ENCODE results near the gene ZNF48.
"Not testable (repeated sequence)": the region's sequence is repeated elsewhere in the genome, so short reads cannot be mapped to it uniquely, and the experiment has no call there.

DNA sequence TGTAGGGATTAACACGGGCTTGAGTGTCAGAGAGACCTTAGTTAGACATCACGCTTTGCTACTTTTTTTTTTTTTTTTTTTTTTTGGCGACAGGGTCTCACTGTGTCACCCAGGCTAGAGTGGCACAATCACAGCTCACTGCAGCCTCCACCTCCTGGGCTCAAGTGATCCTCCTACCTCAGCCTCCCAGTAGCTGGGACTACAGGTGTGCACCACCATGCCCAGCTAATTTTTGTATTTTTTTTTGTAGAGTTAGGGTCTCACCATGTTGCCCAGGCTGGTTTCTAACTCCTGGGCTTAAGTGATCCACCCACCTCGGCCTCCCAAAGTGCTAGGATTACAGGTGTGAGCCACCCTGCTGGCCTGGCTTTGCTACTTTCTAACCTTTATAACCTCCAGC, 1.4 kb downstream of the ZNF48 start:
- TF ChIP-seq POLR2A (IDR thresholded peaks at IDR 0.05) = not testable (repeated sequence)
- TF ChIP-seq, protein P1, sequence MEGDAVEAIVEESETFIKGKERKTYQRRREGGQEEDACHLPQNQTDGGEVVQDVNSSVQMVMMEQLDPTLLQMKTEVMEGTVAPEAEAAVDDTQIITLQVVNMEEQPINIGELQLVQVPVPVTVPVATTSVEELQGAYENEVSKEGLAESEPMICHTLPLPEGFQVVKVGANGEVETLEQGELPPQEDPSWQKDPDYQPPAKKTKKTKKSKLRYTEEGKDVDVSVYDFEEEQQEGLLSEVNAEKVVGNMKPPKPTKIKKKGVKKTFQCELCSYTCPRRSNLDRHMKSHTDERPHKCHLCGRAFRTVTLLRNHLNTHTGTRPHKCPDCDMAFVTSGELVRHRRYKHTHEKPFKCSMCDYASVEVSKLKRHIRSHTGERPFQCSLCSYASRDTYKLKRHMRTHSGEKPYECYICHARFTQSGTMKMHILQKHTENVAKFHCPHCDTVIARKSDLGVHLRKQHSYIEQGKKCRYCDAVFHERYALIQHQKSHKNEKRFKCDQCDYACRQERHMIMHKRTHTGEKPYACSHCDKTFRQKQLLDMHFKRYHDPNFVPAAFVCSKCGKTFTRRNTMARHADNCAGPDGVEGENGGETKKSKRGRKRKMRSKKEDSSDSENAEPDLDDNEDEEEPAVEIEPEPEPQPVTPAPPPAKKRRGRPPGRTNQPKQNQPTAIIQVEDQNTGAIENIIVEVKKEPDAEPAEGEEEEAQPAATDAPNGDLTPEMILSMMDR (IDR thresholded peaks at IDR 0.05 in 4 of 5, conservative IDR thresholded peaks at IDR 0.05 in 1 of 5) = not testable (repeated sequence)

Measured in gastrocnemius medialis (tissue), 4 donors.